ENCODE measurements around the gene FAM174B.

The FAM174B gene

DNA sequence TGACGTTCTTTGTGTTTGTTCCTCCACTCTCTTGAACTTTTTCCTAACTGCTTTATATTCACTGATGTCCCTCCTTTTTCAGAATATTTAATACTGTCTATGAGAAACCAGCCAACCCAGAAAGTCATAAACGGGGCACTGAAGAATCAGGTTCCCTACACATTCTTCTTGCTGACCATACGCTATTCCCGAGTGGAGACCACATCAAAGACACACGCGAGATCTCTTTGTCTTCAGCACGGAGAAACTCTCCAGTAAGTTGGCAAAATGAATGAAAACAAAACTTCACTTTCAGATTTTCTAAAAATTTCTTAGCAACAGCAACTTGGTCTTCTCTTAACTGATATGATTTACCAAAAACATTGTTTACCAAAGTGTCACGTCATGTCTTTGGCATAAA is 22.6 kb downstream of the FAM174B start:
- DNase-seq (ENCODE audit: low read depth) = no peak
- no peak overlapping the region for H3K4me3 ChIP-seq (ENCODE audit: low read depth, low read length)
- no peak for TF ChIP-seq MYC (IDR thresholded peaks at IDR 0.05; ENCODE audit: low read depth, low read length)
- no peak for TF ChIP-seq POLR2A (IDR thresholded peaks at IDR 0.05; ENCODE audit: extremely low read depth, insufficient read length)
- TF ChIP-seq, protein P1, sequence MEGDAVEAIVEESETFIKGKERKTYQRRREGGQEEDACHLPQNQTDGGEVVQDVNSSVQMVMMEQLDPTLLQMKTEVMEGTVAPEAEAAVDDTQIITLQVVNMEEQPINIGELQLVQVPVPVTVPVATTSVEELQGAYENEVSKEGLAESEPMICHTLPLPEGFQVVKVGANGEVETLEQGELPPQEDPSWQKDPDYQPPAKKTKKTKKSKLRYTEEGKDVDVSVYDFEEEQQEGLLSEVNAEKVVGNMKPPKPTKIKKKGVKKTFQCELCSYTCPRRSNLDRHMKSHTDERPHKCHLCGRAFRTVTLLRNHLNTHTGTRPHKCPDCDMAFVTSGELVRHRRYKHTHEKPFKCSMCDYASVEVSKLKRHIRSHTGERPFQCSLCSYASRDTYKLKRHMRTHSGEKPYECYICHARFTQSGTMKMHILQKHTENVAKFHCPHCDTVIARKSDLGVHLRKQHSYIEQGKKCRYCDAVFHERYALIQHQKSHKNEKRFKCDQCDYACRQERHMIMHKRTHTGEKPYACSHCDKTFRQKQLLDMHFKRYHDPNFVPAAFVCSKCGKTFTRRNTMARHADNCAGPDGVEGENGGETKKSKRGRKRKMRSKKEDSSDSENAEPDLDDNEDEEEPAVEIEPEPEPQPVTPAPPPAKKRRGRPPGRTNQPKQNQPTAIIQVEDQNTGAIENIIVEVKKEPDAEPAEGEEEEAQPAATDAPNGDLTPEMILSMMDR (IDR thresholded peaks at IDR 0.05; ENCODE audit: low read depth, low read length) = no peak
- TF ChIP-seq, protein P2, sequence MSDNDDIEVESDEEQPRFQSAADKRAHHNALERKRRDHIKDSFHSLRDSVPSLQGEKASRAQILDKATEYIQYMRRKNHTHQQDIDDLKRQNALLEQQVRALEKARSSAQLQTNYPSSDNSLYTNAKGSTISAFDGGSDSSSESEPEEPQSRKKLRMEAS (IDR thresholded peaks at IDR 0.05; ENCODE audit: low read depth, low read length) = no peak

DNA sequence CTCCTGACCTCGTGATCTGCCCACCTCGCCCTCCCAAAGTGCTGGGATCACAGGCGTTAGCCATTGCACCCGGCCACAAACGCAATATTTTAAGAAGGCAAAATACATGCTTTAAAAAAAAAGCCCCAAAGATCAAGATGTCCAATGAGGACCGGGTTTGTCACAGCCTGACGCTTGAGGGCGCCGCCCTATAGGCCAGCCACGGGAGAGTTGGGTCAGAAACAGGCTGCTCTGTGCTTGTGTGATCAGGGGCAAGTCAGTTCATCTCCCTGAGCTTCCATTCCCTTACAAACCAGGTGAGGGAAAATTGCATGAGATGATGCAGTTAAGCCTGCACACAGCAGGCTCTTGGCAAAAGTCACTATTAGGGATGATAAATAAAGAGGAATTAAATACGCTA is 23.9 kb downstream of the FAM174B start:
- no peak overlapping the region for H3K4me3 ChIP-seq (ENCODE audit: low read depth, low read length)
- no peak for TF ChIP-seq POLR2A (IDR thresholded peaks at IDR 0.05; ENCODE audit: extremely low read depth, insufficient read length)
- TF ChIP-seq, protein P1 (IDR thresholded peaks at IDR 0.05; ENCODE audit: low read depth, low read length) = peak; percentile 13
- DNase-seq (ENCODE audit: low read depth) = no peak

DNA sequence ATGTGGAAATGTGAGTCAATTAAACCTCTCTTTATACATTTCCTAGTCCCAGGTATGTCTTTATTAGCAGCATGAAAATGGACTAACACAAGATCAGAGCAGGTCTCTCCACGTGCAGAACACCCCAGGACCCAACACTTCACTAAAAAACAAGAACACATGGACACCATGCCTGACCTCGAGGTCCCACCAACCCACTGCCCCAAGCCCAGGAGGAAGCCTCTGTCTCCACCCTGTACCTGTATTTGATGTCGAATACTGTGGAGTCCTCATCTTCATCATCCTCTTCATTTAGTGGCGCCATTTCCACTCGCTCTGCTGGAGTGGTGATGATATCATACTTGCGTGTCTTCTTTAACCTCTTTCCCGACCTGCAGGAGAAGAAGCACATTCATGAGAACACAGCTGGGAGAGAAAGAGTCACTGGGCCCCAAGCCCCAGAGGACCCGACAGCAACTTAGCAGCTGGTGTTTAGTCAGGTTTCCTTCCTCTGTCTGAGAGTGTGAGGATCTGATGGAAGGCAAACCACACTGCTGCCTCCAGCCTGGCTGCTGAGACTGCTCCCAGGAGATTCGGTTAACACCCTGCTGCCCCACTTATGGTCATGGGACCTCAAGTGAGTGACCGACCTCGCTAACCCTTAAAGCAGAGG is 25.5 kb downstream of the FAM174B start:
- TF ChIP-seq POLR2A (IDR thresholded peaks at IDR 0.05; ENCODE audit: extremely low read depth, insufficient read length) (no peak), MYC (IDR thresholded peaks at IDR 0.05; ENCODE audit: low read depth, low read length) (no peak)
- TF ChIP-seq, protein P2 (IDR thresholded peaks at IDR 0.05; ENCODE audit: low read depth, low read length) = no peak
- TF ChIP-seq, protein P1 (IDR thresholded peaks at IDR 0.05; ENCODE audit: low read depth, low read length) = no peak
- peak; percentile 39 for DNase-seq (ENCODE audit: low read depth)
- H3K4me3 ChIP-seq (ENCODE audit: low read depth, low read length) = no peak overlapping the region

DNA sequence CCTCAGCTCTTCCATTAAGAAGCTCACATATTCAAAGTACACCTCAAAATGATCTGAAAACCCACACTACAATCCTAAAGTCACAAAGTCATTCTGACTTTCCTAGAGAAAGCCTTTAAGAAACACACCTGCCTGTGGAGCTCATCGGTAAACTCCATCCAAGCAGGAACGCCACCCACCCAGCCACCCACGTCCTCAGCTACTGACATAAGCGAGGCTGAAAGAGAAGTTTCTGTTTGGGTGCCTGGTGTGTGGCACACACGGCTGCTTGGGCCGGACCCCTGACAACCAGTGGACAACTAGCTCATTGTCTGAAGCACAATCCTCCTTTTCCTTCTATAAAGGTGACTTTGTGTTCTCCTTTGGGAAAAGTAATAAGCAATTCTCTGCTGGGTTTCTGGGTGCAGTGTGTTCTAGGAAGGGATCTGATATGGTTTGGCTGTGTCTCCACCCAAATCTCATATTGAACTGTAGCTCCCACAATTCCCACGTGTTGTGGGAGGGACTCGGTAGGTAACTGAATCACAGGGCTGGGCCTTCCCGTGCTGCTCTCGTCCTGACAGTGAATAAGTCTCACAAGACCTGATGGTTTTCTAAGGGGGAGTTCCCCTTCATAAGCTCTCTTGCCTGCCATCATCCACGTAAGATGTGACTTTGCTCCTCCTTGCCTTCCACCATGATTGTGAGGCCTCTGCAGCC is 26.1 kb downstream of the FAM174B start:
- TF ChIP-seq POLR2A (IDR thresholded peaks at IDR 0.05; ENCODE audit: extremely low read depth, insufficient read length) = no peak
- TF ChIP-seq, protein P2 (IDR thresholded peaks at IDR 0.05; ENCODE audit: low read depth, low read length) = no peak
- no peak for TF ChIP-seq MYC (IDR thresholded peaks at IDR 0.05; ENCODE audit: low read depth, low read length)
- H3K4me3 ChIP-seq (ENCODE audit: low read depth, low read length) = no peak overlapping the region
- no peak for DNase-seq (ENCODE audit: low read depth)

DNA sequence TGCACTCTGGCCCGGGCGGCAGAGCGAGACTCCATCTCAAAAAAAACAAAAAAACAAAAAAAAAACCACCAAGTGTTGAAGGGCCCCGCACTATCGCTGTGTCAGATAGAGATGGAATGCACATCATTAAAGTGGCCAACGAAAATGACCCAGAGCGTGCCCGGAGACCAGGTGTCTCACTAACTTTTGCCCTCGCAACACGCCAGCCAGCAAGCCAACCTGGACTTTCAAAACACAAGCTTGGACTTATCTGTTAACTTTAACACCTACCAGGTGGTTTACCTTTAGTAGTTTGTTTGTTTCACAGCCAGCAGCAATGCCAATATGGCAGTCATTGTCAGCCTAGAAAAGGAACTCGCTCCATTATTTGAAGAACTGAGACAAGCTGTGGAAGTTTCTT is 28.6 kb downstream of the FAM174B start:
- DNase-seq (ENCODE audit: low read depth) = no peak
- H3K4me3 ChIP-seq (ENCODE audit: low read depth, low read length) = no peak overlapping the region
- TF ChIP-seq MYC (IDR thresholded peaks at IDR 0.05; ENCODE audit: low read depth, low read length) (no peak), POLR2A (IDR thresholded peaks at IDR 0.05; ENCODE audit: extremely low read depth, insufficient read length) (no peak)
- TF ChIP-seq, protein P2 (IDR thresholded peaks at IDR 0.05; ENCODE audit: low read depth, low read length) = no peak
- TF ChIP-seq, protein P1 (IDR thresholded peaks at IDR 0.05; ENCODE audit: low read depth, low read length) = no peak

DNA sequence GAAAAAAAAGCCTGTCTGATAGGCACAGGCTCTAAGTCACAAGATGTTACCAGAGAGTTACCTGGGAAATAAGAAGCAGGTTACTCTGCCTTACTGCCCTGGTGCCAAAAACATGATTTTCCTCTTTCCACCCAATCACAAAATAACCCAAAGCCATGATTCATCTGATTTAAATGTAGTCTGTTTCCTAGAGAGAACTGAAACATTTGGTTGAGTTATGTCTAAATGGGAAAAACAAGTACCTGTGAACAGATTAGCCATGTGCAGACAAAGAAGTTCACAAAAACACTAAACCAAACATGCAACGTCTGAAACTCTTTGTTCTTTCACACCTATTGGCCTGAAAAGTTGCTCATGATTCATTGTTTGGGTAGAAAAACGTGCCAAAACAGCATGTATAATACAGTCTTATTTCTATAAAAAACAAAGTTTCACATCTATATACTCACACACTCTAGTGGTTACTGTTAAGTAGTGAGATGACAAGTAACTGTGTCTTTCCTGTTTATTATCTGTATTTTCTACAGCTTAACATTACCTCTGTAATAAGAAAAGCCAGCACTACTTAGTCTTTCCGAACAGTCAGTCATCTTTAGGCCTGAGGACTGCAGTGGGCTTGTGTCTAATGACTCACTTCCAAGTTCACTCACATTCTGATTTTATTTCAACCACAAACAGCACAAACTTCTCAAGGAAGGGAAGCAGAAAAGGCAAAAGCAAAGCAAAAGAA is 30.2 kb downstream of the FAM174B start:
- TF ChIP-seq, protein P1 (IDR thresholded peaks at IDR 0.05; ENCODE audit: low read depth, low read length) = no peak
- no peak for DNase-seq (ENCODE audit: low read depth)
- no peak overlapping the region for H3K4me3 ChIP-seq (ENCODE audit: low read depth, low read length)

Measured in NB4 (cell line).